Measurements from ENCODE around the gene TIPRL.

TIPRL gene

DNA sequence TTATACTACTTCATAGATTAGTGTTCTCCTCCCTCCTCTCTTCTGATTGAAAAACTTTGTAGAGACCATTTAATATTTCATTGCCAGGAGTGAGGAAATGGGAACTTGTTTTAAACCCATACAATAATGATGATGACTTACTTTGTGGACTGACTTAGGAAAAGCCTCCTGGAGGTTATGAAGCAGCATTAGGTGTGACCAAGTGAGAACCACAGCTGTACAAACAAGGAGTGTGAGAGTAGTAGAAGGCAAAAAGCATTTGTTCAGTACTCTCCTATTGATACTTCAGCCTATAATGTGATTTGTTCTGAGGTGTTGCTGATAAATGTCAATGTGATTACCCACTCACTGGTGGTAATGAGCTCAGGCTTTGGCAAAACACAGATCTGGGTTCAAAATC lies 8.4 kb downstream of the TIPRL start:
- Histone ChIP-seq H3K4me3 (ENCODE audit: severe bottlenecking) (no peak overlapping the region), H3K9me3 (ENCODE audit: severe bottlenecking) (no peaks in the 10 kb centered on the region), H3K27ac (ENCODE audit: poor library complexity, severe bottlenecking) (no peak overlapping the region), H3K36me3 (ENCODE audit: low read depth) (peaks cover 72% of the 10 kb centered on the region), H3K27me3 (ENCODE audit: insufficient read depth, poor library complexity, severe bottlenecking) (no peaks in the 10 kb centered on the region), H3K4me1 (ENCODE audit: insufficient read depth, poor library complexity, severe bottlenecking) (peaks cover 9% of the 10 kb centered on the region)
- DNase-seq (ENCODE audit: low spot score) (no peak), ATAC-seq (ENCODE audit: low read depth) (no peak)
- TF ChIP-seq, protein P1, sequence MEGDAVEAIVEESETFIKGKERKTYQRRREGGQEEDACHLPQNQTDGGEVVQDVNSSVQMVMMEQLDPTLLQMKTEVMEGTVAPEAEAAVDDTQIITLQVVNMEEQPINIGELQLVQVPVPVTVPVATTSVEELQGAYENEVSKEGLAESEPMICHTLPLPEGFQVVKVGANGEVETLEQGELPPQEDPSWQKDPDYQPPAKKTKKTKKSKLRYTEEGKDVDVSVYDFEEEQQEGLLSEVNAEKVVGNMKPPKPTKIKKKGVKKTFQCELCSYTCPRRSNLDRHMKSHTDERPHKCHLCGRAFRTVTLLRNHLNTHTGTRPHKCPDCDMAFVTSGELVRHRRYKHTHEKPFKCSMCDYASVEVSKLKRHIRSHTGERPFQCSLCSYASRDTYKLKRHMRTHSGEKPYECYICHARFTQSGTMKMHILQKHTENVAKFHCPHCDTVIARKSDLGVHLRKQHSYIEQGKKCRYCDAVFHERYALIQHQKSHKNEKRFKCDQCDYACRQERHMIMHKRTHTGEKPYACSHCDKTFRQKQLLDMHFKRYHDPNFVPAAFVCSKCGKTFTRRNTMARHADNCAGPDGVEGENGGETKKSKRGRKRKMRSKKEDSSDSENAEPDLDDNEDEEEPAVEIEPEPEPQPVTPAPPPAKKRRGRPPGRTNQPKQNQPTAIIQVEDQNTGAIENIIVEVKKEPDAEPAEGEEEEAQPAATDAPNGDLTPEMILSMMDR (IDR thresholded peaks at IDR 0.05; ENCODE audit: poor library complexity, severe bottlenecking), result no peak

DNA sequence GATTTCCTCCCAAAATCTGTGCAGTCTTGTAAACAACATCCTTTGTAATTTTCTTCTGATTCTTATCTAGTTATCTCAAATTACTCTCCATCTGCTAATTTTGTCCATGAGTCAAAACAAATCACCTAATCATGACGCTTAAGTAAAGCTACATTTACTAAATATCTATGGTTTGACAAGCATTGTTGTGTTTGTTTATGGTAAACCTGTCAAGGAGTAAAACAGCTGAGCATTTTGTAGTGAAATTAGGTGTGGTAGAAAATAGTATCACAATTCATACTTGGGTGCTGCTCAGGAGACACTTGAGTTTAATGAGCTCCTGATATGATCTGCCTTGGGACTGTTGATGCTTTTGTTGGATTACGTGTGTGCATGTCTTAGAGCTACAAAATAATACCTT lies 11.6 kb downstream of the TIPRL start:
- no peak for ATAC-seq (ENCODE audit: low read depth)
- H3K27ac ChIP-seq (ENCODE audit: poor library complexity, severe bottlenecking), result no peak overlapping the region
- H3K4me1 ChIP-seq (ENCODE audit: insufficient read depth, poor library complexity, severe bottlenecking), result no peaks in the 10 kb centered on the region
- H3K36me3 ChIP-seq (ENCODE audit: low read depth), result peaks cover 66% of the 10 kb centered on the region
- DNase-seq (ENCODE audit: low spot score), result no peak
- no peaks in the 10 kb centered on the region for H3K27me3 ChIP-seq (ENCODE audit: insufficient read depth, poor library complexity, severe bottlenecking)
- no peaks in the 10 kb centered on the region for H3K9me3 ChIP-seq (ENCODE audit: severe bottlenecking)
- no peak overlapping the region for H3K4me3 ChIP-seq (ENCODE audit: severe bottlenecking)
- TF ChIP-seq, protein P1 (IDR thresholded peaks at IDR 0.05; ENCODE audit: poor library complexity, severe bottlenecking), result no peak

DNA sequence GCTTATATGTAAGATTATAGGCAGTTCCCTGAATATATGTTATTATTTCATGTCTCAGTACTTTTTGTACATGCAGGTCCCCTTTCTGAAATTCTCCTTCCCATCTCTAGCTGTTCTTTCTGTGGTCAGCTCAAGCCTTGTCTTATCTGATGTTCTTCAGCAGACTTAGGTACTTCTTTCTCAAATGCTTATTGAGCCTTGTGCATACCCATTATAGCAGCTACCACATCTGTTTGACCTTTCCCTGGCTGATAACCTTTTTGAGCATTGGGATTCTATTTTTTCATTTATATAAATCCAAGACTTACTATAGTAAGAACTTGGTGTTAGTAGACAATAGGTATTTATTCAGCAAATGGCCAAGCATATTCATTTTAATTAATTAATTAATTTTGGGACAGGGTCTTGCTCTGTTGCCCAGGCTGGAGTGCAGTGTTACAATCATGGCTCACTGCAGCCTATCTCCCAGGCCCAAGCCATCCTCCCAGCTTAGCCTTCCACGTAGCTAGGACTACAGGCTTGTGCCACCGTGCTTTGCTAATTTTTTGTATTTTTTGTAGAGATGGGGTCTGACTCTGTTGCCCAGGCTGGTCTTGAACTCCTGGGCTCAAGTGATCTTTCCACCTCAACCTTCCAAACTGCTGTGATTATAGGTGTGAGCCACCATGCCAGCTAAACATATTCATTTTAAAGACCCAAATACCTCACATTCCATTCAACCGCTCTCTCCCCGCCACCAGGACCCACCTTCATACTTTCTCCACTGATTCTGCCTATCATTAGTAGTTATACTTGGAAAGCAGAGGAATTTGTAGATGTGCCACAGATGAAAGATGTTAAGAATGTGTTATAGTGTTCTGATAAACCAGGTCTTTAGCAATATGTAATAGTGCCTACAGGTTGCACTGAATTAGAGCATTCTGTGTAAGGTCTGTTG lies 16.7 kb downstream of the TIPRL start:
- TF ChIP-seq, protein P1 (IDR thresholded peaks at IDR 0.05; ENCODE audit: poor library complexity, severe bottlenecking), result no peak
- H3K9me3 ChIP-seq (ENCODE audit: severe bottlenecking), result no peaks in the 10 kb centered on the region
- no peak overlapping the region for H3K27ac ChIP-seq (ENCODE audit: poor library complexity, severe bottlenecking)
- no peaks in the 10 kb centered on the region for H3K4me1 ChIP-seq (ENCODE audit: insufficient read depth, poor library complexity, severe bottlenecking)
- DNase-seq (ENCODE audit: low spot score) (no peak), ATAC-seq (ENCODE audit: low read depth) (no peak)
- H3K36me3 ChIP-seq (ENCODE audit: low read depth), result peaks cover 80% of the 10 kb centered on the region
- H3K27me3 ChIP-seq (ENCODE audit: insufficient read depth, poor library complexity, severe bottlenecking), result no peaks in the 10 kb centered on the region
- no peak overlapping the region for H3K4me3 ChIP-seq (ENCODE audit: severe bottlenecking)

DNA sequence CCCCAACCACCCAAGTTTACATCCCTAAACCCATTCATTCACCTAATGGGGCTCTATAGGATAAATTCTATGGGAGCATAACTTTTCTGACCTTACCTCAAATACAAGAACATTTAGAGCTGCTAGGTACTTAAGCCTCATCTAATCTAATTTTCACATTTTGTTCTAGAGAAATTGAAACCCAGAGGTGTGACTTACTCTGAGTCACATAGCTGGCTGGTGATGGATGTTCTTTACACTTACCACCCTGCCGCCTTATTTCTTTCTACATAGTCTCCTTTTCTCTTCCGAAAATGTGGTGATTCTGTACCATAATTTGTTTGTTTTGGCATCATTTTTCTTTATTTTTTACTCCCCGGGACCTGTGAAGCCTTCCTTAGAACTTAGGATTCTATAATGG lies 20.3 kb downstream of the TIPRL start:
- H3K36me3 ChIP-seq (ENCODE audit: low read depth), result peaks cover 71% of the 10 kb centered on the region
- H3K27ac ChIP-seq (ENCODE audit: poor library complexity, severe bottlenecking), result no peak overlapping the region
- ATAC-seq (ENCODE audit: low read depth) (no peak), DNase-seq (ENCODE audit: low spot score) (no peak)
- TF ChIP-seq, protein P1 (IDR thresholded peaks at IDR 0.05; ENCODE audit: poor library complexity, severe bottlenecking), result no peak
- H3K9me3 ChIP-seq (ENCODE audit: severe bottlenecking), result no peaks in the 10 kb centered on the region
- no peaks in the 10 kb centered on the region for H3K27me3 ChIP-seq (ENCODE audit: insufficient read depth, poor library complexity, severe bottlenecking)
- no peak overlapping the region for H3K4me3 ChIP-seq (ENCODE audit: severe bottlenecking)
- H3K4me1 ChIP-seq (ENCODE audit: insufficient read depth, poor library complexity, severe bottlenecking), result no peaks in the 10 kb centered on the region

Measured in RWPE2 (cell line).